ENCODE data around the gene DEFB115.
"Not testable (repeated sequence)": the region's sequence is repeated elsewhere in the genome, so short reads cannot be mapped to it uniquely, and the experiment has no call there.

DNA sequence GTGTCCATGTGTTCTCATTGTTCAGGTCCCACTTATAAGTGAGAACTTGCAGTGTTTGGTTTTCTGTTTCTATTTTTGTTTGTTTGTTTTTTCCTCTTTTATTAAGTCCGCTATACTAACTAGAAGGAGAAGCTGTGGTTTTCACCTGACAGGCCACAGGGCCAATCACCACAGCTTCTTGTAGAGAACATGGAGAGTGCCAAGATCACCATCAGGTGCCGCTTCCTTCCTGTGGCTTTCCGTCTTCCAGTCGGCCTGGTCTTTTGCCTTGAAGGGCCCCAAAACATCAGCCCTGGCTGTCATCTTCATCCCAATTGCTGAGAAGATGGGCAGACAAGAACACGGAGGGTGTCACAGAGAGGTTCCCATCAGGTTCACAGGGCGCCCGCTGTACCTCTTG lies 27.5 kb downstream of the DEFB115 start:
- TF ChIP-seq CTCF (IDR thresholded peaks at IDR 0.05); SMAD3 (CRISPR knock-in tag; IDR thresholded peaks at IDR 0.05; ENCODE audit: borderline replicate concordance): not testable (repeated sequence)
